A673 (cell line): ENCODE data around the gene MEN1.

ENCODE experiments used
- EZH2 ChIP-seq: fragments of 200-600 bp; sonication (generic); IDR thresholded peaks from 2 replicates; pipeline ENCODE4 v1.6.1; 2017; ENCODE audit warnings: borderline replicate concordance, low read depth, mild to moderate bottlenecking, mixed read lengths, antibody characterized with exemption, low read length; ENCODE audit not compliant: poor library complexity, severe bottlenecking
- TF ChIP-seq, protein P1 (sequence below): fragments of 300-800, 200-600 bp; sonication (generic); conservative IDR thresholded peaks from 2 replicates; pipeline ENCODE4 v1.5.1; 2017; ENCODE audit warnings: low read depth, mild to moderate bottlenecking, antibody characterized with exemption, low read length, moderate library complexity, mixed read lengths

DNA sequence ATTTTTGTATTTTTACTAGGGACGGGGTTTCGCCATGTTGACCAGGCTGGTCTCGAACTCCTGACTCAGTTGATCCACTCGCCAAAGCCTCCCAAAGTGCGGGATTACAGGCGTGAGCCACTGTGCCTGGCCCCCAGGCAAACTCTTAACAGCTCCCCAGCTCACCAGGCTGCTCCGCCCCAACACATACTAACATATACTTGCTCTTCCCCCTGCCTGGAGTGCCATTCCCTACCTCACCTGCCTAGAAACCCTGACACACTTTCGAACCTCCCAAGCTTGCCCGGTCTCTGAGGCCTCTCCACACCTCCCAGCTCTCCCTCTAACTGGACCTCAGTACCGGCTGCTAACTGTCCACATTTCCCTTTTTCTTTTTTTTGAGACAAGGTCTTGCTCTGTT, 15.8 kb downstream of the MEN1 start:
- TF ChIP-seq, protein P1, sequence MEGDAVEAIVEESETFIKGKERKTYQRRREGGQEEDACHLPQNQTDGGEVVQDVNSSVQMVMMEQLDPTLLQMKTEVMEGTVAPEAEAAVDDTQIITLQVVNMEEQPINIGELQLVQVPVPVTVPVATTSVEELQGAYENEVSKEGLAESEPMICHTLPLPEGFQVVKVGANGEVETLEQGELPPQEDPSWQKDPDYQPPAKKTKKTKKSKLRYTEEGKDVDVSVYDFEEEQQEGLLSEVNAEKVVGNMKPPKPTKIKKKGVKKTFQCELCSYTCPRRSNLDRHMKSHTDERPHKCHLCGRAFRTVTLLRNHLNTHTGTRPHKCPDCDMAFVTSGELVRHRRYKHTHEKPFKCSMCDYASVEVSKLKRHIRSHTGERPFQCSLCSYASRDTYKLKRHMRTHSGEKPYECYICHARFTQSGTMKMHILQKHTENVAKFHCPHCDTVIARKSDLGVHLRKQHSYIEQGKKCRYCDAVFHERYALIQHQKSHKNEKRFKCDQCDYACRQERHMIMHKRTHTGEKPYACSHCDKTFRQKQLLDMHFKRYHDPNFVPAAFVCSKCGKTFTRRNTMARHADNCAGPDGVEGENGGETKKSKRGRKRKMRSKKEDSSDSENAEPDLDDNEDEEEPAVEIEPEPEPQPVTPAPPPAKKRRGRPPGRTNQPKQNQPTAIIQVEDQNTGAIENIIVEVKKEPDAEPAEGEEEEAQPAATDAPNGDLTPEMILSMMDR: no peak
- TF ChIP-seq EZH2: no peak
